Spleen (tissue), 11 donors: ENCODE results near the gene SLC1A2. TPM values are rescaled to one million over a fixed set of nuclear protein-coding genes. Genes with fewer than 3 reads are reported as not detected.

Source experiments
- DNase-seq: peaks from one replicate; pipeline ENCODE4 v3.0.0-alpha.2; 2020
- H3K27ac ChIP-seq, 8 donors: fragments of 200-600 bp; sonication (generic) in 7 of 8; 1 replicate in 4 of 8; 2 replicates in 4 of 8; pipeline versions ENCODE4 v1.5.0 to v1.8.0; 2016 to 2021; ENCODE audit warnings: inconsistent platforms in 4 of 8, mild to moderate bottlenecking in 4 of 8, moderate library complexity in 1 of 8
- H3K27me3 ChIP-seq, 7 donors: fragments of 200-600 bp; sonication (generic) in 6 of 7; replicated peaks in 1 of 7; 1 replicate in 4 of 7; 2 replicates in 3 of 7; pipeline versions ENCODE4 v1.5.0 to v1.8.0; 2016 to 2021; ENCODE audit warnings: inconsistent platforms in 3 of 7, mild to moderate bottlenecking in 1 of 7
- H3K36me3 ChIP-seq, 6 donors: fragments of 200-600 bp; sonication (generic) in 5 of 6; 1 replicate in 4 of 6; 2 replicates in 2 of 6; pipeline versions ENCODE4 v1.5.0 to v1.8.0; 2016 to 2021; ENCODE audit warnings: inconsistent platforms in 2 of 6
- H3K4me1 ChIP-seq, 6 donors: fragments of 200-600 bp; sonication (generic) in 5 of 6; 1 replicate in 3 of 6; 2 replicates in 3 of 6; pipeline versions ENCODE4 v1.5.0 to v1.8.0; 2016 to 2021; ENCODE audit warnings: inconsistent platforms in 3 of 6
- H3K4me3 ChIP-seq, 8 donors: fragments of 200-600 bp; sonication (generic) in 7 of 8; 1 replicate in 4 of 8; 2 replicates in 4 of 8; pipeline versions ENCODE4 v1.5.0 to v1.8.0; 2016 to 2021; ENCODE audit warnings: inconsistent platforms in 4 of 8, mild to moderate bottlenecking in 4 of 8, moderate library complexity in 2 of 8
- H3K9me3 ChIP-seq, 8 donors: fragments of 200-600 bp; sonication (generic) in 7 of 8; 1 replicate in 4 of 8; 2 replicates in 4 of 8; pipeline versions ENCODE4 v1.5.0 to v1.8.0; 2016 to 2021; ENCODE audit warnings: inconsistent platforms in 4 of 8
- CTCF ChIP-seq, 11 experiments: fragments of 200-600 bp in 7 of 11; fragments of 450-650 bp in 4 of 11; sonication (generic) in 4 of 11; IDR thresholded peaks in 8 of 11; conservative IDR thresholded peaks in 3 of 11; 1 replicate in 7 of 11; 2 replicates in 4 of 11; pipeline versions ENCODE4 v1.4.0 to v1.8.0; 2016 to 2021; ENCODE audit warnings: antibody characterized with exemption in 11 of 11, inconsistent platforms in 4 of 11, mild to moderate bottlenecking in 1 of 11
- POLR2A ChIP-seq, 3 donors: fragments of 450-650 bp; IDR thresholded peaks; one replicate each; pipeline ENCODE4 v1.5.1; 2017; ENCODE audit warnings: antibody characterized with exemption in 3 of 3, mild to moderate bottlenecking in 1 of 3
- POLR2AphosphoS5 ChIP-seq, 3 donors: sonication (generic); formaldehyde crosslinking; IDR thresholded peaks; one replicate each; pipeline ENCODE4 v1.5.1; 2017; ENCODE audit warnings: antibody characterized with exemption in 3 of 3
- WGBS, 5 donors: extraction: QIAGEN DNeasy Blood & Tissue Kit in 3 of 5; methylation state at CpG; one replicate each; pipeline versions ENCODE4 v1.1.5 to v1.1.7; 2013 to 2018; 5-methylcytosine and 5-hydroxymethylcytosine counted together
- intact Hi-C: fragments of 100-400 bp; cut with DNase I; formaldehyde crosslinking; loops from one replicate; pipeline ENCODE4 v1.15.0; 2023; ENCODE audit warnings: low total_unique reads
- polyA plus RNA-seq, 3 donors: library from polyadenylated mRNA; stranded (reverse); fragments of 200-250 nt; gene quantifications; one replicate each; pipeline ENCODE4 v1.2.1, GENCODE V29; 2013
- total RNA-seq, 7 donors: library from RNA; depleted of rRNA in 3 of 7; stranded (reverse); fragments of >200 nt in 3 of 7; fragmentation: NEBNext Ultra II Directional in 4 of 7; extraction: Animal tissue kit (Norgen Biotek cat#: 25700) in 4 of 7; gene quantifications; one replicate each; pipeline versions ENCODE4 v1.1.0 to v1.2.1, GENCODE V29; 2016 to 2021
- donor health status: healthy with polysubstance abuse.
- donor health status: DM: no; HTN: no; CAD: no; lungs with moderate emphysema.
- donor health status: DM: no; HTN: no; CAD: no.
- donor health status: Bipolar disorder and iron deficiency.
- donor health status: healthy.
- donor health status: DM: no; HTN: no; CAD: no.
- donor health status: DM: yes; HTN: yes; CAD: no.

SLC1A2 gene
- total and polyA plus RNA-seq, 10 donors: 0.26 to 3.8 (median 0.93) TPM

GRCh38 chr11:35335226-35335625, 84.1 kb downstream of the SLC1A2 start:
- intact Hi-C loops: no loop called here
- H3K4me3 ChIP-seq: no peak overlapping the region

DNA sequence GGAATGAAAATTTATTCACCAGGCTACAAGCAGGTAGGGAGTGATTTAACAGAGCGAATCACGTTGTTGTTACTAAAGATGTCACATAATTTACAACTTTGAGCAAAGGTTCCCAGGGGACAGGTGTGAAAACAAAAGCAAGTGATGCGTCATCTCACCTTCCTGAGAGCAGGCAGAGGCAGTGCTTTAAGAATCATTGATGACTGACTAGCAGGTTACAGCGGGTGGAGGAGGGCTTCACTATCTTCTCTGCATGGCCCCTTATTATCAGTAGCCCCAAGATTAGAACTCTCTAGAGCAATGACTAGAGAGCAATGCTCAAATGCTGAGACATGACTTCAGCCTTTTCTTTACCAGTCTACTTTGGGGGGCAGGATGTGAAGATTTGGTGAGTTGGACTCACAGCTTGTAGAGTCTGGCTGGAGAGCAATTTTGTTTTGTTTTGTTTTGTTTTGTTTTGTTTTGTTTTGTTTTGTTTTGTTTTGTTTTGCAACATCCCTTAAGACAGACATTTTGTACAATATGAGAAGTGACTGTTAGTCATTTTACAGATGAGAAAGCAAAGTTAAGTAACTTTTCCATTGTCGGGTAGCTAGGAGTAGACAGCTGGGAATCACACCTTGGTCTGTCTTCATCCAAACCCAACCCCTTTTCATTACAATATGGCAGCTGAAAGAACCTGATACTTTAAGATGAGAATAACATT, 84.8 kb downstream of the SLC1A2 start:
- H3K36me3 ChIP-seq: no peaks in the 10 kb centered on the region
- no peak overlapping the region for H3K4me3 ChIP-seq
- intact Hi-C loops: no loop called here
- peak overlapping the region in 2 of 8 donors; percentile 23 to 46 for H3K27ac ChIP-seq
- H3K4me1 ChIP-seq: peaks cover 5 to 29% (median 12%) of the 10 kb centered on the region in 6 donors
- TF ChIP-seq POLR2A (IDR thresholded peaks at IDR 0.05) (no peak), POLR2AphosphoS5 (IDR thresholded peaks at IDR 0.05) (no peak), CTCF (IDR thresholded peaks at IDR 0.05 in 8 of 11, conservative IDR thresholded peaks at IDR 0.05 in 3 of 11) (no peak)
- no peaks in the 10 kb centered on the region for H3K27me3 ChIP-seq
- WGBS, 5 donors: 61 to 71% (median 68%) methylated on average over 5 of the region's 5 CpGs
- no peaks in the 10 kb centered on the region for H3K9me3 ChIP-seq
- no peak for DNase-seq

More at GRCh38 chr11:35335226-35335625, 84.1 kb downstream of the SLC1A2 start:
- Histone ChIP-seq H3K36me3 (no peaks in the 10 kb centered on the region), H3K27me3 (no peaks in the 10 kb centered on the region), H3K4me1 (peaks cover 5 to 22% (median 11%) of the 10 kb centered on the region in 6 donors), H3K9me3 (no peaks in the 10 kb centered on the region), H3K27ac (peak overlapping the region in 1 of 8 donors; percentile 46)
- 90 to 97% (median 92%) methylated on average over 2 of the region's 2 CpGs for WGBS, 5 donors
- TF ChIP-seq POLR2A (IDR thresholded peaks at IDR 0.05) (no peak), POLR2AphosphoS5 (IDR thresholded peaks at IDR 0.05) (no peak), CTCF (IDR thresholded peaks at IDR 0.05 in 8 of 11, conservative IDR thresholded peaks at IDR 0.05 in 3 of 11) (no peak)
- no peak for DNase-seq

DNA sequence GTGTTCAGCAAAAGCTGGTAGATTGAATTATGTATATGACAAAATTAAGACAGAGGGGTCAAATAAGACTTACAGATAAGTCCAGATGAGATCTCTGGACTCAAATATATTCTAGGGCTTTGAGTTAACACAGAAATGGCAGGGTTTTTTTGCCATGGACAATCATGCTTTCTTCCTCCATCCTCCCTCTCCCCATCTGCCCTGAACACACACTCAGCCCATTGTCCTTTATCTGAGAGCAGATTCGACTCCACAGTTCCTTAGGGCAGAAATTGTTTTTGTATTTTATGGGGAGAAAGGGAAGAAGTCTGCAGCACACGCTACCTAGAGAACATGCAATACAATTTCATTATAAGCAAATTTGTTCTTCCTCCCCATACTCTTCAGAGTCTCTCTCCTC, 86.8 kb downstream of the SLC1A2 start:
- 78 to 87% (median 82%) methylated on average over 2 of the region's 2 CpGs for WGBS, 5 donors
- DNase-seq: no peak
- Histone ChIP-seq H3K27me3 (no peaks in the 10 kb centered on the region), H3K27ac (peak overlapping the region in 1 of 8 donors; percentile 74), H3K4me3 (no peak overlapping the region), H3K36me3 (no peaks in the 10 kb centered on the region), H3K9me3 (no peaks in the 10 kb centered on the region), H3K4me1 (peaks cover 5 to 29% (median 12%) of the 10 kb centered on the region in 6 donors)
- TF ChIP-seq CTCF (IDR thresholded peaks at IDR 0.05 in 8 of 11, conservative IDR thresholded peaks at IDR 0.05 in 3 of 11) (no peak), POLR2AphosphoS5 (IDR thresholded peaks at IDR 0.05) (no peak), POLR2A (IDR thresholded peaks at IDR 0.05) (no peak)
- intact Hi-C loops: no loop called here

DNA sequence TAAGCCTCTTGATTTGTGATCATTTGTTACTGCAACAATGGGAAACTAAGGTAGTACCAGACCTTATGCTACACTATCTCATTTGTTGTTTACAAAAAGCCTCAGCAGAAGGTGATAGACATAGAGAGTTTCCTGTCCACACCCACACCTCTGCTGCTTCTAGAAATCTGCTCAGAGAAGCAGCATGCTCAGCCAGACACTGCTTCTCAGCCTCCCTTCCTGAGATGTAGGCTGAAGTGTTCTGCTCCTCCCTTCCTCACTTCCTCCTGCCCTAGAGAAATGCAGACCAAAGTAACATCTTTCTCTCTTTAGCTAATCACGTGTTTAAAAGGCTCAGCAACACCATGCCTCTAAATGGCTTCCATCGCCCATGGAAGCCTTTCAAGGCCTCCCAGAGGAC, 88.4 kb downstream of the SLC1A2 start:
- peak overlapping the region; percentile 1 to 74 (median 60) for H3K27ac ChIP-seq
- intact Hi-C loops: no loop called here
- H3K27me3 ChIP-seq: no peaks in the 10 kb centered on the region
- H3K4me3 ChIP-seq: no peak overlapping the region
- H3K9me3 ChIP-seq: no peaks in the 10 kb centered on the region
- 25 to 50% (median 48%) methylated on average over 2 of the region's 2 CpGs for WGBS, 5 donors
- TF ChIP-seq POLR2AphosphoS5 (IDR thresholded peaks at IDR 0.05) (peak in 1 of 3 donors; percentile 62), CTCF (IDR thresholded peaks at IDR 0.05 in 8 of 11, conservative IDR thresholded peaks at IDR 0.05 in 3 of 11) (no peak)
- no peaks in the 10 kb centered on the region for H3K36me3 ChIP-seq
- no peak for DNase-seq
- H3K4me1 ChIP-seq: peaks cover 5 to 29% (median 12%) of the 10 kb centered on the region in 6 donors
